D341Med (cell line): ENCODE data around the gene ADGB.
"Not testable (repeated sequence)": the region's sequence is repeated elsewhere in the genome, so short reads cannot be mapped to it uniquely, and the experiment has no call there.

ENCODE experiments used
- DNase-seq: peaks from one replicate; pipeline ENCODE4 v3.0.0; 2012; ENCODE audit warnings: low spot score

The ADGB gene

DNA sequence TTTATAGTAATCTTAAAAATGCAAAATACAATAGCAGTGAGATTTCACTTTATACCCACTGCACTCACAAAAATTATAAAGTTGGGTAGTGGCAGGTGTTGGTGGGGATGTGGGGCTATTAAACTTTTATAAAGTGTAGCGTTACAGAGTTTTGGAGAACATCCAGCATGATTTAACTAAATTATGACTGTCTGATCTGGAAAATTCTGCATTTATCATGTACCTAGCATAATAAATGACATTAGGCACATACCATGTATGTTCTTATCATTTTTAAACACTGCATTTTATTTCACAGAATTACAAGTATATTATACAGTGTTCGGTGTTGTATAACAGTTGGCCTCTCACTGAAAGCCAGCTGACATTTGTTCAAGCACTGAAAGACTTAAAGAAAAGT is 169.9 kb downstream of the ADGB start:
- no peak for DNase-seq

DNA sequence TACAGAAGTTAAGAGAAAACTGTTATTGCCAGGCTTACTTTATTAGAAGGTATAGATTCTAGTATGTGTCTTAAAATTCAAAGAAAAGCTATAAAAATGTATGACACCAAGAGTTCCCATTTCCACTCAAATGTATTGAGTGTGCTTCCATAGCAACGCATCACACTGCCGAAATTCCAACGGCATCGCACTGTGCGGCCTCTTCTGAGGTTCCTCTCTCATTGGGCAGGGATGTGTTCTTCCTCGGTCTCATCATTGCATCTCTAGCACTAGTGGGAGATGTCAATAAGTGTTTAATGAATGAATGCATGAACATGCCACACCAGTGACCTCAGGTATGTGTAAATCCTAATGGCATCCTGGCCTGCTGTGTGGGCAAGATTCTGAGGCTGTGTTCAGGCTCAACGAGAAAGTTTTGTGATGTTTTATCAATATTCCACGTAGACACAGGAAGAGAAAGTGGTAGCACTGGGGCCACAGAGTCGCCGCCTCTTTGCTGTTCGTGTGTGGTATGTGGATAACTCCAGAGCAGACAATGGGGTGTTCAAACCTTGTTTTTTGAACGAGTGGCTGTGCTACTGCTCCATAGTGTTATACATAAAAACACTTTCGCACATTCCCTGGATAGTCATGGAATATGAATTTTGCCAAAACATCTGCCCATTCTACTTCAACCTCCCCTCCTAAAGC is 171.6 kb downstream of the ADGB start:
- DNase-seq = no peak

GRCh38 chr6:146770965-146771735 is 172.4 kb downstream of the ADGB start:
- no peak for DNase-seq

DNA sequence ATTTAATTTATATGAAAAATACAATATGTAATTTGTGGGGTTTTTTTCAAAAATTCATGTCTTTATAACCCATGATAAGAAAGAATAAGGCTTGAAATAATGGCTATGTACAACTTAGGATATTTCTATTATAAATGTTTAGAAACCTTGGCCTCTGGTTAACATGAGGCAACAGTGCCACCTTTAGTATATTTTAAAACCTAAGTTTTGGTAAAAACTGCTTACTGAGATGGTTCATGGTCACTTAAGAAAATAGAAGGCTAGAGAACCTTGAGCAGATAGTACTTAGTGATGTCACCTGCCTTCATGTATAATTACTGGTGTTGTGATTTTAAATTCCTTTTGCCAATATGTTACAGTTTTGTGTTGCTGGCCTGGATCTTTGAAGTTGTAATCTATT is 176.4 kb downstream of the ADGB start:
- DNase-seq = no peak

DNA sequence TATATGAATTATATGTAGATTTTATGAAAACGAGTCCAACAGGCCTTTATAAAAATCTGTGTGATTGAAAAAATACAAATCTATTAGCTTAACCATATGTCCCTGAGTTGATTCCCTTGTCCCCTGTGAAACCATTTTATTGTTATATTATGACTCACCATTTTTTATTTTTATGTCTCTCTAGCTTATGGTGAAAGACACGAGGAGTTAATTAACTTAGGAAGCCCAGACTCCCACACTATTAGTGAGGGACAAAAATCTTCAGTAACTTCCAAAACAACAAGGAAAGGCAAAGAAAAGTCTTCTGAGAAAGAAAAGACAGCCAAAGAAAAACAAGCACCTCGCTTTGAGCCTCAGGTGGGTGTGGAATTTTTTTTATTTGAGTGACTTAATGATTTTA is 183.1 kb downstream of the ADGB start:
- DNase-seq = no peak

DNA sequence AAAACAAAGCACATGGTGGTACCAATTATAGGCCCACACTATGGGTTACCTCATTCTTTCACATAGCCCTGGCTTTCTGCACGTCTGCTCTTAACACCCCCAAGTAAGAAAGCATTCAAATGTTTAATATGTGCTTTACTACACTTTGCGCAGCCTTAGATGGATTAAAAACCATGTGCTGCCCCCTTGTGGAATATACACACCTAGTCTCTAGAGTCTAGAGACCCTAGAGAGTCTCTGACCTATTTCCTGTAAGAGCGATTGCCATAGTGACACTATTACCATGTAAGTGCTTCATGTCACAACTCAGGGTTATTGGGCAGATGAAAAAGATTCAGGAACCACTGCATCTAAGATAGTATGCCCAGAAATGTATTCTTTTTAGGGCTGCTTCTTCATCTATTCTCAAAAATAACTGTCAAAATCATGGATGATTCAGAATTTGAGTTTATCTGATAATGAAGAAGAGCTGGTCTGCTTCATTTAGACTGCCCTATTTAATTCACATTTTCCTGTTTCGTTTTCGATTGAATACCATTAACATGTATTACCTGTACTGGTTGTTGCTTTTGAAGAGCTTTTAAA is 186.3 kb downstream of the ADGB start:
- DNase-seq = peak; percentile 46

DNA sequence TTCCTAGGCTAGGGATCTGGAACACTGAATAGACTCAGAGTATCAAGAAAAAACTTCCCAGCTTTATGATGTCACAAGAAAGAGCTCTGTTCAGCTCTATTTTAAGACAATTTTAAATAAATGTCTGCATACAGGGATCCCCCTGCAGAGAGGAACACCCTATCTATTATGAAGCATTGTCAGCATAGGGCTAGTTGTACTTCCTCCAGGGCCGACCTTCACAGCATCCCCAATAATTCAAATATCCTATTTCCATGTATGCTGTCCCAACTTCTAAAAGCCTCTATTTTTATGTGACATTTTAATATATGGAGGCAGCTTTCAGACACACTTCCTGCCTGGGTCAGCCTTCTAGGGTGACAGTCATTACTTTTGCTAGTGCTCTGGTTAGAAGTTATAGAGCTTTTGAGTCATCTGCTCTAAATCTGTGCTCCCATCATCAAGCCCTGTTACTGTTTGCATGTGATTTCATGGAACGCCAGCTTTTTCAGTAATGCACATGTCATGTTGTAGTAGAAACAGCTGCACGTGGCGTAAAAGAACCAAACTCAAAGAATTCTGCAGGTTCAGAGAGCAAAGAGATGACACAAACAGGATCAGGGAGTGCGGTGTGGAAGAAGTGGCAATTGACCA is 189.2 kb downstream of the ADGB start:
- no peak for DNase-seq

GRCh38 chr6:146790561-146791091 is 191.9 kb downstream of the ADGB start:
- DNase-seq = no peak

- no peak for DNase-seq
Observed at GRCh38 chr6:146791930-146792329, 193.2 kb downstream of the ADGB start.

DNA sequence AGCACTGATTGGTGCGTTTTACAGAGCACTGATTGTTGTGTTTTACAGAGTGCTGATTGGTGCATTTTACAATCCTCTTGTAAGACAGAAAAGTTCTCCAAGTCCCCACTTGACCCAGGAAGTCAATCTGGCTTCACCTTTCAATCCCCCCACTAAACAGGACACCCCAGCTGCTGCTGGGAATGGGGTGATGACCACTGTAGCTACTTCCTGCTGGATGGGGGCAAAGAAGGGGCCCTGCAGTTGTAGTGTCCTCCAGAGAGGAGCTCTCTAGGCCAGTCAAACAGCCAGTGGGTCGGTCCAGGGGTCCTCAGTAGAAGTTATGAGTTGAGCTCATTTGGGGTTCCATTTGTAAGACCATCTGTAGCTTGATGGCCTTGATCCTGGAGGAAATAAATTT is 194.4 kb downstream of the ADGB start:
- DNase-seq = not testable (repeated sequence)

DNA sequence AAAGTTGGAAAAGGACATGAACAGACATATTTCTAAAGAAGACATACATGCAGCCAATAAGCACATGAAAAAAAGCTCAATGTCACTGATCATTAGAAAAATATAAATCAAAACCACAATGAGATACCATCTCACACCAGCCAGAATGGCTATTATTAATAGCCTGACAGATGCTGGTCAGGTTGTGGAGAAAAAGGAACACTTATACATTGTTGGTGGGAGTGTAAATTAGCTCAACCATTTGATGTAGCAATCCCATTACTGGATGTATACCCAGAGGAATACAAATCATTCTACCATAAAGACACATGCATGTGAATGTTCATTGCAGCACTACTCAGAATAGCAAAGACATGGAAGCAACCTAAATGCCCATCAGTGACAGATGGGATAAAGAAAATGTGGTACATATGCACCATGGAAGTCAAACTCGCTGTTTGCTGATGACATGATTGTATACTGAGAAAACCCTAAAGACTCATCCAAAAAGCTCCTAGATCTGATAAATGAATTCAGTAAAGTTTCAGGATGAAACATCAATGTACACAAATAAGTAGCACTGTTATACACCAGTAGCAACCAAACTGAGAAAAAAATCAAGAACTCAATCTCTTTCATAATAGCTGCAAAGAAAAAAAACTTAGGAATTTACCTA is 196.8 kb downstream of the ADGB start:
- no peak for DNase-seq

- DNase-seq = not testable (repeated sequence)
Observed at GRCh38 chr6:146803167-146803566, 204.4 kb downstream of the ADGB start.

DNA sequence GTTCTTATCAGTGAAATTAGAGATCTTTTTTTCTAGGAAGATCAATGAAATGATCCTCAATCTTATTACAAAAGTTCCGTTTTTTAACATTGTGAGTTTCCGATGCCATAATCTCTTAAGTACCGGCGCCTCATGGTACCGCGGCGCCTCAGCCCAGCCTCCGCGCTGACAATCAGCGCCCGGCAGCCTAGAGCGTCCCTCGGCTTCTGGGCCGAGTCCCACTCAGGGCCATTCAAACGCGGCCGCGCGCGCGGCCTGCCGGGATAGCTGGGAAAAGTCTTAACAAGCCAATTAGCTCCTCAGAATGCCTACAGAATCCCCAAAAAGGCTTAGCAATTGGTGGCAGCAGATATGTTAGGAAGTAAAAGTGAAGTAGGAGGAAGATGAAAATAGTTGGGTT is 204.8 kb downstream of the ADGB start:
- DNase-seq = no peak

DNA sequence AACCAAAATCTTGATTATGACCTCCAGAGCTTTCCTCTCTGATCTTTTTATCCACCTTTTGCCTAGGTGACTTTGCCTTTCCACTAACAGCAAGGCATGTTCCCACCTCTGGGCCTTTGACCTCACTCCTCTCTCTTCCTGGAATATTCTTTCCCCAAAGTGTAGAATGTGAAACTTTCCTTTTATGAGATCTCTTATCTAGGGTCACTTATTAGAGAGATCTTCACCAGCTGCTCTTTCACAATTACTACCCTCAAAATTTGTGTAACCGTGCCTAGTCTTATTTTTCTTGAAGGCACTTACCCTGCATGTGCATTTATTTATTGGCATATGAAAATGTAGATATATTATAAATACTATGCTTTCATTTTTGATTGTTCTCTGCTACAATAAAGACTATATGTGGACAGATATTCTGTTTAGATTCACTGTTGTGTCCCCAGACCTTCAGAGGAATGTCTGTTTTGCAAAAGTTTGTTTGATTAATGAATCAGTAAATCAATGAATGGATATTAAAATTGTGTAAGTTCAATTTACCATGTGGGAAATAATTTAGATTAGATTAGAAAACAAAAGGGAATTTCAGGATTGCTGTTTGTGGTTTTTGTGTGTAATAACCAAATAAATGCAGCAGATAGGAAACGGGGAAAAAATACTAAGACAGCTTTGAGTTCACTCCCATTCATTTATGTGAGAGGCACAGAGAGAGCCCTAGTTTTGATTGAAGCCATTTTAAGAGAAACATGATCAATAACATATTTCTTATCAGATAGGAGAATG is 207.0 kb downstream of the ADGB start:
- DNase-seq = no peak

GRCh38 chr6:146809014-146809413 is 210.2 kb downstream of the ADGB start:
- DNase-seq = not testable (repeated sequence)

- not testable (repeated sequence) for DNase-seq
Observed at GRCh38 chr6:146812811-146813321, 214.1 kb downstream of the ADGB start.

DNA sequence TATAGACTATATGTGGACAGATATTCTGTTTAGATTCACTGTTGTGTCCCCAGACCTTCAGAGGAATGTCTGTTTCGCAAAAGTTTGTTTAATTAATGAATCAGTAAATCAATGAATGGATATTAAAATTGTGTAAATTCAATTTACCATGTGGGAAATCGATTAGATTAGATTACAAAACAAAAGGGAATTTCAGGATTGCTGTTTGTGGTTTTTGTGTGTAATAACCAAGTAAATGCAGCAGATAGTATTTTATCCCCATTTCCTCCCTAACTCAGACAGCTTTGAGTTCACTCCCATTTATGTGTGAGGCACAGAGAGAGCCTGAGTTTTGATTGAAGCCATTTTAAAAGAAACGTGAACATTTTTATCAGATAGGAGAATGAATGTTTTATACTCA is 214.8 kb downstream of the ADGB start:
- DNase-seq = no peak

GRCh38 chr6:146814148-146814750 is 215.5 kb downstream of the ADGB start:
- DNase-seq = no peak

DNA sequence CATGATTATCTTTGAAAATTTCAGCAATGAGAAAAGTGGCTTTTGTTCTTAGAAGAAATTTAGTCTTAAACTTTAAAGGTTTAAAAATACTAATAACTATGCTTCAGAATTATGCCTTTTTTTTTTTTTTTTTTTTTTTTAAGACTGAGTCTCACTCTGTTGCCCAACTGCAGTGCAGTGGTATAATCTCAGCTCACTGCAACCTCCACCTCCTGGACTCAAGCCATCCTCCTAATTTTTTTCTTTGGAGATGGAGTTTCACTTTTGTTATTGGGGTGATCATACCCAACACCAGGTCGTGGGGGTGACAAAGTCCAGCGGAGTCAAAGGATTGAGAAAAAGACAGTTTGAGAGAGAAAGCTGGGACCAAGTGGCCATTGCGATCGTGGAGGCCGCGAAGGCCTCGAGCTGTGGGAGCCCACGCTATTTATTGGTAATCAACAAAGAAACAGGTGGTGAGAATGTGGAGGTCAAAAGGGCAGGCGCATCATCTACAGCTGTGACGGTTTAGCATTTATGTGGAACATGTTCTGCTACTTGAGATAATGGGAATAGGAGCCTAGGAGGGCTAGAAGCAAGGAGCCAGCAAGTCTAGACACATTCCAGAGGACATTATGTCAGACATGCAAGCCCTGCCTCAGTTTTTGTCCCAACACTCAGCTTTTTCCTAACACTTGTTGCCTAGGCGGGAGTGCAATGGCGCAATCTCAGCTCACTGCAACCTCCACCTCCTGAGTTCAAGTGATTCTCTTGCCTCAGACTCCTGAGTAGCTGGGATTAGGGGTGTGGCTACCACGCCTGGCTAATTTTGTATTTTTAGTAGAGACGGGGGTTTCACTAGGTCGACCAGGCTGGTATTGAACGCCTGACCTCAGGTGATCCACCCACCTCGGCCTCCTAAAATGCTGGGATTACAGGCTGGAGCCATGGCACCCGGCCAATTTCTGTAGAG is 217.0 kb downstream of the ADGB start:
- not testable (repeated sequence) for DNase-seq
